ENCODE results near the gene C1S. TPM values are rescaled to one million over a fixed set of nuclear protein-coding genes. Genes with fewer than 3 reads are reported as not detected.

Gene C1S
- total RNA-seq, 2 experiments from 2014 or later: 3.8 to 4.6 TPM

DNA sequence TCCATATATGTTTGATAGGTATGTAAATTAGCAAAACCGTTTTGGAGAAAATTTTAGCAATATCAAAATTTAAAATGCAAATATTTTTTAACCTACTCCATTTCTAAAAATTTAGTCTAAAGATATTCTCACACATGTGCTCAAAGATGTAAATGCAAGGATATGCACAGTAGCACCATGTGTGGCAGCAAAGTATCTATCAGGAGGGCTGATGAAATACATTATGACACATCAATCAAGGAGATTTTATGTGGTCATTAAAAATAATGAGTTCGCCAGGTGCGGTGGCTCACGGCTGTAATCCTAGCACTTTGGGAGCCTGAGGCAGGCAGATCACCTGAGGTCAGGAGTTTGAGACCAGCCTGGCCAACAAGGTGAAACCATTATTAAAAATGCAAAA is 39.7 kb downstream of the C1S start:
- Mint-ChIP-seq H3K4me3 (no peak overlapping the region), H3K9me3 (no peaks in the 10 kb centered on the region), H3K27me3 (no peaks in the 10 kb centered on the region), H3K4me1 (ENCODE audit: low read depth) (peaks cover 18% of the 10 kb centered on the region), H3K27ac (no peak overlapping the region), H3K36me3 (ENCODE audit: low read depth) (peaks cover 42% of the 10 kb centered on the region)
- H3K27ac ChIP-seq (ENCODE audit: low read depth in 1 of 2, low read length in 2 of 2): no peak overlapping the region
- H3K27me3 ChIP-seq (ENCODE audit: control insufficient read depth in 1 of 2, insufficient read depth in 2 of 2, low read length in 2 of 2): no peaks in the 10 kb centered on the region
- H3K36me3 ChIP-seq (ENCODE audit: insufficient read depth, low read length): peaks cover 41% of the 10 kb centered on the region
- no peak for ATAC-seq (ENCODE audit: poor library complexity)
- peaks cover 9% of the 10 kb centered on the region for H3K4me1 ChIP-seq (ENCODE audit: insufficient read depth, low read length)
- no peak for DNase-seq
- no peak overlapping the region for H3K4me3 ChIP-seq (ENCODE audit: low read length)
- intact Hi-C loops (cut with DNase I, micrococcal nuclease): no loop called here
- no peaks in the 10 kb centered on the region for H3K9me3 ChIP-seq (ENCODE audit: control insufficient read depth in 1 of 2, insufficient read depth in 1 of 2, low read length in 2 of 2)
- POLR2A ChIA-PET: no interaction called here
- no peak for TF ChIP-seq CTCF (IDR thresholded peaks at IDR 0.05)
- CTCF ChIA-PET: no interaction called here

GRCh38 chr12:7101047-7101693 is 40.7 kb downstream of the C1S start:
- TF ChIP-seq CTCF (IDR thresholded peaks at IDR 0.05): no peak
- ChIA-PET CTCF (interaction anchor here (2.0 kb wide), 1 partner anchor 229 kb away, joined by 6 read pairs; the partner anchor contains the start of gene SPSB2), POLR2A (no interaction called here)
- peaks cover 50% of the 10 kb centered on the region for H3K36me3 Mint-ChIP-seq (ENCODE audit: low read depth)
- peaks cover 48% of the 10 kb centered on the region for H3K36me3 ChIP-seq (ENCODE audit: insufficient read depth, low read length)
- H3K27me3 Mint-ChIP-seq: no peaks in the 10 kb centered on the region
- H3K27ac ChIP-seq (ENCODE audit: low read depth in 1 of 2, low read length in 2 of 2): no peak overlapping the region
- peaks cover 10% of the 10 kb centered on the region for H3K4me1 ChIP-seq (ENCODE audit: insufficient read depth, low read length)
- H3K27ac Mint-ChIP-seq: no peak overlapping the region
- no peak overlapping the region for H3K4me3 ChIP-seq (ENCODE audit: low read length)
- ATAC-seq (ENCODE audit: poor library complexity) (no peak), DNase-seq (no peak)
- H3K9me3 ChIP-seq (ENCODE audit: control insufficient read depth in 1 of 2, insufficient read depth in 1 of 2, low read length in 2 of 2): no peaks in the 10 kb centered on the region
- peaks cover 27% of the 10 kb centered on the region for H3K4me1 Mint-ChIP-seq (ENCODE audit: low read depth)
- intact Hi-C loops (cut with DNase I, micrococcal nuclease): no loop called here
- no peak overlapping the region for H3K4me3 Mint-ChIP-seq
- no peaks in the 10 kb centered on the region for H3K27me3 ChIP-seq (ENCODE audit: control insufficient read depth in 1 of 2, insufficient read depth in 2 of 2, low read length in 2 of 2)
- H3K9me3 Mint-ChIP-seq: peaks cover 5% of the 10 kb centered on the region

DNA sequence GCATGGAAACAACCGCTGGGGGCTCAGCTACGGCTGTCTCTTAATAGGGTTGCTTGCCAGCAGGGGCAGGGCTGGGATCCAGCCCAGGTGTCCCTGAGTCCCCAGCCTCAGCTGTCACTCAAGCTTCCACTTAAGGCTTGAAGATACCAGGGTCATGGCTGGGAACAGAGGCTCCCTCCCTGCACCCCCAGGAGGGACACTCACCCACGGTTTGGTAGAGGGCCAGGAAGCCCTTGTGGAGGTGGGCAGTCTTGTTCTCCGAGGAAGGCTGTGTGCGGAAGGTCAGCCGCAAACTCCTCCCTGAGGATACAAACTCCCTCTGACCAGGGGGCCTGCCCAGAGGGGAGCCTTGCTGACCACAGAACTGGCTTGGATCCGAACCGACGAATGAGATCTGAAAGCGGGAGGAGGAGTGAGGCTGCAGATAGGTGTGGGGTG is 41.2 kb downstream of the C1S start:
- TF ChIP-seq CTCF (IDR thresholded peaks at IDR 0.05): no peak
- POLR2A ChIA-PET: no interaction called here
- intact Hi-C loops (cut with DNase I, micrococcal nuclease): no loop called here
- Mint-ChIP-seq H3K27ac (no peak overlapping the region), H3K36me3 (ENCODE audit: low read depth) (peaks cover 56% of the 10 kb centered on the region), H3K27me3 (no peaks in the 10 kb centered on the region), H3K4me1 (ENCODE audit: low read depth) (peaks cover 33% of the 10 kb centered on the region), H3K9me3 (peaks cover 9% of the 10 kb centered on the region), H3K4me3 (no peak overlapping the region)
- CTCF ChIA-PET: interaction anchor here (2.0 kb wide), 1 partner anchor 229 kb away, joined by 6 read pairs; the partner anchor contains the start of gene SPSB2
- ATAC-seq (ENCODE audit: poor library complexity) (no peak), DNase-seq (no peak)
- Histone ChIP-seq H3K4me3 (ENCODE audit: low read length) (no peak overlapping the region), H3K9me3 (ENCODE audit: control insufficient read depth in 1 of 2, insufficient read depth in 1 of 2, low read length in 2 of 2) (no peaks in the 10 kb centered on the region), H3K27ac (ENCODE audit: low read depth in 1 of 2, low read length in 2 of 2) (no peak overlapping the region), H3K27me3 (ENCODE audit: control insufficient read depth in 1 of 2, insufficient read depth in 2 of 2, low read length in 2 of 2) (no peaks in the 10 kb centered on the region), H3K4me1 (ENCODE audit: insufficient read depth, low read length) (peaks cover 10% of the 10 kb centered on the region), H3K36me3 (ENCODE audit: insufficient read depth, low read length) (peaks cover 49% of the 10 kb centered on the region)

All from CD4-positive, alpha-beta T cell (primary cell).